AG04450 (cell line): Measurements from ENCODE around the gene INO80B. TPM values are rescaled to one million over a fixed set of nuclear protein-coding genes. Genes with fewer than 3 reads are reported as not detected.
"Not testable (repeated sequence)": the region's sequence is repeated elsewhere in the genome, so short reads cannot be mapped to it uniquely, and the experiment has no call there.

Experiments
- CTCF ChIA-PET: fragments of 300-600, 350-600 bp; formaldehyde crosslinking; extraction: SDS; loops from one replicate; lab custom pipeline; 2022; ENCODE audit warnings: antibody characterized with exemption, inconsistent platforms; lab: Charles Lee
- POLR2A ChIA-PET: fragments of 350-600 bp; formaldehyde crosslinking; extraction: SDS; loops from one replicate; lab custom pipeline; 2021; ENCODE audit warnings: antibody characterized with exemption, inconsistent platforms; lab: Yijun Ruan, JAX
- DNase-seq: peaks from one replicate; pipeline ENCODE4 v3.0.0-alpha.2; 2011; ENCODE audit warnings: low read depth, low spot score
- H3K27ac ChIP-seq: one replicate; pipeline ENCODE4 v1.5.1; 2012; ENCODE audit warnings: low read depth, low read length, control low read depth
- H3K27me3 ChIP-seq: one replicate; pipeline ENCODE4 v1.6.0; 2012; ENCODE audit warnings: low read length; ENCODE audit not compliant: control insufficient read depth, insufficient read depth
- H3K4me3 ChIP-seq: 2 replicates; pipeline ENCODE4 v1.5.1; 2011; ENCODE audit warnings: mild to moderate bottlenecking, low read depth, low read length, control low read depth
- H3K9me3 ChIP-seq: 2 replicates; pipeline ENCODE4 v1.5.1; 2012; ENCODE audit warnings: low read length; ENCODE audit not compliant: control insufficient read depth, insufficient read depth
- polyA plus RNA-seq: library from polyadenylated mRNA; depleted of rRNA; stranded (reverse); fragments of >200 nt; gene quantifications from 2 replicates; pipeline ENCODE4 v1.2.3, GENCODE V29; 2011
- TF ChIP-seq, protein P1 (sequence below): IDR thresholded peaks from 2 replicates; pipeline ENCODE4 v1.5.1; 2011; ENCODE audit warnings: low read depth, low read length, control low read depth, inconsistent platforms

Gene INO80B
- polyA plus RNA-seq, 1 experiment = 4.8 TPM

DNA sequence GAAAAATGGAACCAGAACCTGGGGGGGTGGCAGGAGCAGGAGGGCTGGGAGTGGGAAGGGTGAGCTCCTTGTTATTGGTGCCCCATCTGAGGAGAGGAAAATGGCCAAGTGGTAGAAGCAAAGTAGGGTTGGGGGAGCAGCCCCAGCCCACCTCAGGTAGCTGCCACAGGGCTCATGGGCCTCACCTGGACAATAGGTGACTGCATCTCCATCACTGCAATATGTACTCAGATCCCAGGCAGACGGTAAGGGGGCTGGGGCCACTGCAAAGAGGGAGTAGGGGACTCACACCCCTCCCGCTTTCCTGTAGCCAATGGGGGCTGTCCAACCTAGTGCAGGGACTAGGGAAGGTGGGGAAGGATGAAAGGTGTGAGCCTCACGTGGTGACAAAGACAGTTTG, 37.7 kb upstream of the INO80B start:
- Histone ChIP-seq H3K27me3 (peaks cover 18% of the 10 kb centered on the region), H3K27ac (no peak overlapping the region), H3K4me3 (no peak overlapping the region), H3K9me3 (no peaks in the 10 kb centered on the region; the same call in 1 of the 2 replicates)
- TF ChIP-seq, protein P1, sequence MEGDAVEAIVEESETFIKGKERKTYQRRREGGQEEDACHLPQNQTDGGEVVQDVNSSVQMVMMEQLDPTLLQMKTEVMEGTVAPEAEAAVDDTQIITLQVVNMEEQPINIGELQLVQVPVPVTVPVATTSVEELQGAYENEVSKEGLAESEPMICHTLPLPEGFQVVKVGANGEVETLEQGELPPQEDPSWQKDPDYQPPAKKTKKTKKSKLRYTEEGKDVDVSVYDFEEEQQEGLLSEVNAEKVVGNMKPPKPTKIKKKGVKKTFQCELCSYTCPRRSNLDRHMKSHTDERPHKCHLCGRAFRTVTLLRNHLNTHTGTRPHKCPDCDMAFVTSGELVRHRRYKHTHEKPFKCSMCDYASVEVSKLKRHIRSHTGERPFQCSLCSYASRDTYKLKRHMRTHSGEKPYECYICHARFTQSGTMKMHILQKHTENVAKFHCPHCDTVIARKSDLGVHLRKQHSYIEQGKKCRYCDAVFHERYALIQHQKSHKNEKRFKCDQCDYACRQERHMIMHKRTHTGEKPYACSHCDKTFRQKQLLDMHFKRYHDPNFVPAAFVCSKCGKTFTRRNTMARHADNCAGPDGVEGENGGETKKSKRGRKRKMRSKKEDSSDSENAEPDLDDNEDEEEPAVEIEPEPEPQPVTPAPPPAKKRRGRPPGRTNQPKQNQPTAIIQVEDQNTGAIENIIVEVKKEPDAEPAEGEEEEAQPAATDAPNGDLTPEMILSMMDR = no peak
- no peak for DNase-seq
- POLR2A ChIA-PET = no interaction called here
- CTCF ChIA-PET = interaction anchor here (1.5 kb wide), 1 partner anchor 167 kb away, joined by 3 read pairs; no protein-coding TSS in a partner anchor

DNA sequence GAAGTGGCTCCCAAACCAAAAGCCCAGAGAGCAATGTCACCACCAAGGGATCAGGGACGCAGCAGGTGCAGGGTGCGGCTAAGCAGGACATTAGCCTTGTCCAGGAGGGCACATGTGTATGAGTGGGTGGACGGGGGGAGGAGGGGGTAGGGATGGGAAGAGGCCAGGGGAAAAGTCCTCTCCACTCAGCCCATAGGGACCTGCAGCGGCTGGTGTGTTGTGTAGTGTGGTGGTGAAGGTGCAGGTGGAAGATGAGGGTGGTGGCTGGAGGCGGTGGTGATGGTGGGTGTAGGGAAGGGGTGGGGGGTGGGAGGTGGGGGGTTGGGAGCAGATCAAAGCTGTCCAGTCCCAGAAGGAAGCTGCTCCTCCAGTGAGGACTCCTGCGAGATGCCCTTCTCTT, 37.1 kb upstream of the INO80B start:
- peaks cover 18% of the 10 kb centered on the region for H3K27me3 ChIP-seq
- CTCF ChIA-PET = no interaction called here
- TF ChIP-seq, protein P1 = no peak
- H3K27ac ChIP-seq = no peak overlapping the region
- POLR2A ChIA-PET = no interaction called here
- no peaks in the 10 kb centered on the region; the same call in 1 of the 2 replicates for H3K9me3 ChIP-seq
- DNase-seq = no peak
- no peak overlapping the region for H3K4me3 ChIP-seq

DNA sequence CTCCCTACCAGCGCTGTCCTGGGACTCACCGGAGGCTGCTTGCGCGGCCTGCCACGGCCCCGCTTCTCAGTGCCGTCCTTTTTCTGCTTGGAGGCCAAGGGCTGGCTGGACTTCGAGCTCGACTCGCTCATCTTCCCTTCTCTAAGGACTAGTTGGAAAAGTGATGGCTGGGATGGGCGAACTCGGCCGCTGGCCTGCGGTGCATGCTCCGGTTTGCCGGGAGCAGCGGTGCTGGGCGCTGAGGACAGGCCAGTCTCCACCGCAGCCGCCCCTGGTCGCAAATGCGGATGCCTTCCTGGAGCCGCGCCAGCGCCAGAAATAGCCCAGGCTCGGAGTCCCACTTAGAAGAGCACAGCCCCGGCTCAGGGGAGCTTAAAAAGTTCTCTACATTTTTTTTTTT, 36.6 kb upstream of the INO80B start:
- DNase-seq = no peak
- Histone ChIP-seq H3K4me3 (no peak overlapping the region), H3K9me3 (no peaks in the 10 kb centered on the region; the same call in 1 of the 2 replicates), H3K27ac (no peak overlapping the region), H3K27me3 (peaks cover 18% of the 10 kb centered on the region)
- TF ChIP-seq, protein P1 = no peak
- ChIA-PET POLR2A (interaction anchor here (0.5 kb wide), 1 partner anchor 122 kb away, joined by 4 read pairs; no protein-coding TSS in a partner anchor), CTCF (interaction anchor here (0.6 to 0.9 kb wide), 2 partner anchors 9 to 36 kb away, joined by 4 read pairs; no protein-coding TSS in a partner anchor)

DNA sequence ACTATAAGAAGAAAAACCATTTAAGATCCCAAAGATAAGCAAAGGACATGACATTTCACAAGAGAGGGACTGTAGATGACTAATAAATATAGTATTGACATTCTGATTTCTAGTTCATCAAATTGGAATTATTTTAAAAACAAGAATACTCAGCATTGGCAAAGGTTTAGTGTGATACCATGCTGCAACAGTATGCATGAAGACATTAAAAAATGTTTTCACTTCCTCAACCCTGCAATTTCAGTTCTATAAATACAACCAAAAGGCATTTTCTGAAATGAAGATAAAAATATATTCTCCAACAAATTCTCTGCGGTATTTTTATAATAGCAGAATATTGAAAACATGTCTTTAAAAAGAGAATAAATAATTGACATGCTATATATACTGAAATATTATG, 35.5 kb upstream of the INO80B start:
- POLR2A ChIA-PET = no interaction called here
- Histone ChIP-seq H3K27me3 (peaks cover 14% of the 10 kb centered on the region), H3K9me3 (no peaks in the 10 kb centered on the region; the same call in 1 of the 2 replicates), H3K4me3 (no peak overlapping the region), H3K27ac (no peak overlapping the region)
- CTCF ChIA-PET = no interaction called here
- TF ChIP-seq, protein P1 = no peak
- DNase-seq = no peak

DNA sequence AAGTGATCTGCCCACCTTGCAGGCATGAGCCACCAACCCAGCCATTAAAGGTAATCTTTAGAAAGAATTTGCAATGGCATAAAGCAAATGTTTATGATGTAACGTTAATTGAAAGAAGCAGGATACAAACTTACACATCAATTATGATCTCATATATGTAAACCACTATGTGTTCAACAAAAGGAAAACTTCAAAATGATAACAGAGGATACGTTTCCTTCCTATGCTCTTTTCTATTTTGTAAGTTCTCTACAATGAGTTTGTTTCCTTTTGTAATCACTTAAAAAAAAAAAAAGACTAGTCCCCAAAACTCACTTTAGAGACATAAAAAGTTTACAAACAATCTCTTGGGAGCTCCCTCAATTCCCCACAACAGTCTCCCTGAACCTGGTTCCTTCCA, 34.9 kb upstream of the INO80B start:
- TF ChIP-seq, protein P1 = no peak
- Histone ChIP-seq H3K9me3 (no peaks in the 10 kb centered on the region; the same call in 1 of the 2 replicates), H3K4me3 (no peak overlapping the region), H3K27me3 (peaks cover 14% of the 10 kb centered on the region), H3K27ac (no peak overlapping the region)
- no peak for DNase-seq
- POLR2A ChIA-PET = no interaction called here
- CTCF ChIA-PET = no interaction called here

DNA sequence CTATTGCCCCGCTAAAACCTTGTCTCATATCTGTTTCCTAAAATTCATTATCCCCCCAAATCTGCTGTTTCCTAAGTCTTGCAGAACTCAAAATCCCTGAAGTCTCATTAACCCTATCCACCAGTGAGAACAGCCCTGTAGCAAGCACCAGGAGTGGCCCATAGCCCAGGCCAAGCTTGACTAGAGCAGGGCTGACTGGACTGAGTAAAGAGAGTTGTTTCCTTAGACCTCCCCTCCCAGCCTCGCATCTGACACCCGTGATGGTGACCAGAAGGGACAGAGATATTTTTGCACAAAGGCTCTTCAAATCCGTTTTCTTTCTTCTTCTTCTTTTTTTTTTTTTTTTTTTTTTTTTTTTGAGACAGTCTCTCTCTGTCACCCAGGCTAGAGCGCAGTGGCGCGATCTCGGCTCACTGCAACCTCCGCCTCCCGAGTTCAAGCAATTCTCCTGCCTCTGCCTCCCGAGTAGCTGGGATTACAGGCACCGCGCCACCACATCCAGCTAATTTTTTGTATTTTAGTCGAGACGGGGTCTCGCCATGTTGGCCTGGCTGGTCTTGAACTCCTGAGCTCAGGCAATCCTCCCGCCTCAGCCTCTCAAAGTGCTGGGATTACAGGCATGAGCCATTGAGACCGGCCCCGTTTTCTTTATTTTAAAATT, 34.3 kb upstream of the INO80B start:
- CTCF ChIA-PET, POLR2A ChIA-PET, H3K27me3 ChIP-seq, H3K9me3 ChIP-seq, H3K27ac ChIP-seq, DNase-seq: not testable (repeated sequence)
- H3K4me3 ChIP-seq = peak overlapping the region; percentile 69; the same call in 1 of the 2 replicates
